Measurements from ENCODE around the gene CASP12.

CASP12 gene

GRCh38 chr11:104916442-104916841 lies 18.2 kb upstream of the CASP12 start:
- H3K9me3 ChIP-seq (ENCODE audit: insufficient read depth, low read depth, low read length) = no peaks in the 10 kb centered on the region
- no peaks in the 10 kb centered on the region for H3K4me1 ChIP-seq (ENCODE audit: insufficient read depth, low read length)
- H3K9ac ChIP-seq (ENCODE audit: low read depth, low read length) = no peak overlapping the region
- H3K27ac ChIP-seq (ENCODE audit: low read length) = no peak overlapping the region
- no peaks in the 10 kb centered on the region for H3K36me3 ChIP-seq (ENCODE audit: insufficient read depth, low read depth, low read length)
- no peaks in the 10 kb centered on the region for H3K27me3 ChIP-seq (ENCODE audit: insufficient read depth, low read length)
- H3K4me3 ChIP-seq (ENCODE audit: low read length) = no peak overlapping the region

GRCh38 chr11:104912102-104912501 lies 13.8 kb upstream of the CASP12 start:
- Histone ChIP-seq H3K9ac (ENCODE audit: low read depth, low read length) (no peak overlapping the region), H3K27ac (ENCODE audit: low read length) (no peak overlapping the region), H3K4me3 (ENCODE audit: low read length) (no peak overlapping the region), H3K9me3 (ENCODE audit: insufficient read depth, low read depth, low read length) (no peaks in the 10 kb centered on the region), H3K36me3 (ENCODE audit: insufficient read depth, low read depth, low read length) (no peaks in the 10 kb centered on the region), H3K4me1 (ENCODE audit: insufficient read depth, low read length) (no peaks in the 10 kb centered on the region), H3K27me3 (ENCODE audit: insufficient read depth, low read length) (no peaks in the 10 kb centered on the region)

GRCh38 chr11:104908186-104908531 lies 9.9 kb upstream of the CASP12 start:
- Histone ChIP-seq H3K9ac (ENCODE audit: low read depth, low read length) (no peak overlapping the region), H3K27ac (ENCODE audit: low read length) (no peak overlapping the region), H3K4me3 (ENCODE audit: low read length) (no peak overlapping the region), H3K9me3 (ENCODE audit: insufficient read depth, low read depth, low read length) (no peaks in the 10 kb centered on the region; the same call in 1 of the 2 replicates), H3K36me3 (ENCODE audit: insufficient read depth, low read depth, low read length) (no peaks in the 10 kb centered on the region), H3K4me1 (ENCODE audit: insufficient read depth, low read length) (no peaks in the 10 kb centered on the region), H3K27me3 (ENCODE audit: insufficient read depth, low read length) (no peaks in the 10 kb centered on the region)

- Histone ChIP-seq H3K9ac (ENCODE audit: low read depth, low read length) (no peak overlapping the region), H3K4me3 (ENCODE audit: low read length) (no peak overlapping the region), H3K9me3 (ENCODE audit: insufficient read depth, low read depth, low read length) (no peaks in the 10 kb centered on the region; the same call in 1 of the 2 replicates), H3K27me3 (ENCODE audit: insufficient read depth, low read length) (no peaks in the 10 kb centered on the region), H3K4me1 (ENCODE audit: insufficient read depth, low read length) (no peaks in the 10 kb centered on the region), H3K36me3 (ENCODE audit: insufficient read depth, low read depth, low read length) (no peaks in the 10 kb centered on the region), H3K27ac (ENCODE audit: low read length) (no peak overlapping the region)
Measured at GRCh38 chr11:104907521-104908185, 9.4 kb upstream of the CASP12 start.

GRCh38 chr11:104905271-104905670 lies 7.0 kb upstream of the CASP12 start:
- Histone ChIP-seq H3K4me3 (ENCODE audit: low read length) (no peak overlapping the region), H3K9ac (ENCODE audit: low read depth, low read length) (no peak overlapping the region), H3K9me3 (ENCODE audit: insufficient read depth, low read depth, low read length) (no peaks in the 10 kb centered on the region; the same call in 1 of the 2 replicates), H3K4me1 (ENCODE audit: insufficient read depth, low read length) (no peaks in the 10 kb centered on the region), H3K27me3 (ENCODE audit: insufficient read depth, low read length) (no peaks in the 10 kb centered on the region), H3K27ac (ENCODE audit: low read length) (no peak overlapping the region), H3K36me3 (ENCODE audit: insufficient read depth, low read depth, low read length) (no peaks in the 10 kb centered on the region)

- no peaks in the 10 kb centered on the region for H3K27me3 ChIP-seq (ENCODE audit: insufficient read depth, low read length)
- H3K9ac ChIP-seq (ENCODE audit: low read depth, low read length) = no peak overlapping the region
- no peak overlapping the region for H3K27ac ChIP-seq (ENCODE audit: low read length)
- no peaks in the 10 kb centered on the region for H3K36me3 ChIP-seq (ENCODE audit: insufficient read depth, low read depth, low read length)
- H3K4me1 ChIP-seq (ENCODE audit: insufficient read depth, low read length) = peaks cover 8% of the 10 kb centered on the region; the same call in 1 of the 2 replicates
- no peak overlapping the region for H3K4me3 ChIP-seq (ENCODE audit: low read length)
- no peaks in the 10 kb centered on the region for H3K9me3 ChIP-seq (ENCODE audit: insufficient read depth, low read depth, low read length)
Measured at GRCh38 chr11:104899226-104899625, 966 bp upstream of the CASP12 start.

GRCh38 chr11:104898685-104899013 lies 389 bp upstream of the CASP12 start:
- H3K27me3 ChIP-seq (ENCODE audit: insufficient read depth, low read length) = no peaks in the 10 kb centered on the region
- no peak overlapping the region for H3K4me3 ChIP-seq (ENCODE audit: low read length)
- H3K36me3 ChIP-seq (ENCODE audit: insufficient read depth, low read depth, low read length) = no peaks in the 10 kb centered on the region
- no peak overlapping the region for H3K9ac ChIP-seq (ENCODE audit: low read depth, low read length)
- H3K27ac ChIP-seq (ENCODE audit: low read length) = no peak overlapping the region
- no peaks in the 10 kb centered on the region for H3K9me3 ChIP-seq (ENCODE audit: insufficient read depth, low read depth, low read length)
- peaks cover 8% of the 10 kb centered on the region; the same call in 1 of the 2 replicates for H3K4me1 ChIP-seq (ENCODE audit: insufficient read depth, low read length)

GRCh38 chr11:104895634-104896033 lies 2.6 kb downstream of the CASP12 start:
- Histone ChIP-seq H3K27ac (ENCODE audit: low read length) (no peak overlapping the region), H3K4me1 (ENCODE audit: insufficient read depth, low read length) (peaks cover 8% of the 10 kb centered on the region; the same call in 1 of the 2 replicates), H3K9ac (ENCODE audit: low read depth, low read length) (no peak overlapping the region), H3K9me3 (ENCODE audit: insufficient read depth, low read depth, low read length) (no peaks in the 10 kb centered on the region), H3K36me3 (ENCODE audit: insufficient read depth, low read depth, low read length) (no peaks in the 10 kb centered on the region), H3K27me3 (ENCODE audit: insufficient read depth, low read length) (no peaks in the 10 kb centered on the region), H3K4me3 (ENCODE audit: low read length) (no peak overlapping the region)

GRCh38 chr11:104893876-104894275 lies 4.4 kb downstream of the CASP12 start:
- H3K4me3 ChIP-seq (ENCODE audit: low read length) = no peak overlapping the region
- H3K9ac ChIP-seq (ENCODE audit: low read depth, low read length) = no peak overlapping the region
- no peaks in the 10 kb centered on the region for H3K27me3 ChIP-seq (ENCODE audit: insufficient read depth, low read length)
- H3K4me1 ChIP-seq (ENCODE audit: insufficient read depth, low read length) = peaks cover 8% of the 10 kb centered on the region; the same call in 1 of the 2 replicates
- H3K27ac ChIP-seq (ENCODE audit: low read length) = no peak overlapping the region
- H3K36me3 ChIP-seq (ENCODE audit: insufficient read depth, low read depth, low read length) = no peaks in the 10 kb centered on the region
- no peaks in the 10 kb centered on the region for H3K9me3 ChIP-seq (ENCODE audit: insufficient read depth, low read depth, low read length)

- H3K4me3 ChIP-seq (ENCODE audit: low read length) = no peak overlapping the region
- no peaks in the 10 kb centered on the region for H3K9me3 ChIP-seq (ENCODE audit: insufficient read depth, low read depth, low read length)
- H3K9ac ChIP-seq (ENCODE audit: low read depth, low read length) = no peak overlapping the region
- peaks cover 8% of the 10 kb centered on the region; the same call in 1 of the 2 replicates for H3K4me1 ChIP-seq (ENCODE audit: insufficient read depth, low read length)
- H3K36me3 ChIP-seq (ENCODE audit: insufficient read depth, low read depth, low read length) = no peaks in the 10 kb centered on the region
- H3K27me3 ChIP-seq (ENCODE audit: insufficient read depth, low read length) = no peaks in the 10 kb centered on the region
- no peak overlapping the region for H3K27ac ChIP-seq (ENCODE audit: low read length)
Measured at GRCh38 chr11:104892723-104893511, 5.3 kb downstream of the CASP12 start.

- no peak overlapping the region for H3K27ac ChIP-seq (ENCODE audit: low read length)
- no peak overlapping the region for H3K9ac ChIP-seq (ENCODE audit: low read depth, low read length)
- H3K36me3 ChIP-seq (ENCODE audit: insufficient read depth, low read depth, low read length) = no peaks in the 10 kb centered on the region
- H3K27me3 ChIP-seq (ENCODE audit: insufficient read depth, low read length) = no peaks in the 10 kb centered on the region
- H3K4me1 ChIP-seq (ENCODE audit: insufficient read depth, low read length) = peaks cover 8% of the 10 kb centered on the region; the same call in 1 of the 2 replicates
- no peak overlapping the region for H3K4me3 ChIP-seq (ENCODE audit: low read length)
- no peaks in the 10 kb centered on the region for H3K9me3 ChIP-seq (ENCODE audit: insufficient read depth, low read depth, low read length)
Measured at GRCh38 chr11:104891135-104891534, 7.1 kb downstream of the CASP12 start.

GRCh38 chr11:104883342-104883741 lies 14.9 kb downstream of the CASP12 start:
- H3K27ac ChIP-seq (ENCODE audit: low read length) = no peak overlapping the region
- no peaks in the 10 kb centered on the region for H3K4me1 ChIP-seq (ENCODE audit: insufficient read depth, low read length)
- no peaks in the 10 kb centered on the region for H3K9me3 ChIP-seq (ENCODE audit: insufficient read depth, low read depth, low read length)
- no peaks in the 10 kb centered on the region for H3K27me3 ChIP-seq (ENCODE audit: insufficient read depth, low read length)
- H3K36me3 ChIP-seq (ENCODE audit: insufficient read depth, low read depth, low read length) = no peaks in the 10 kb centered on the region
- no peak overlapping the region for H3K4me3 ChIP-seq (ENCODE audit: low read length)
- H3K9ac ChIP-seq (ENCODE audit: low read depth, low read length) = no peak overlapping the region

All from iPS-20b (cell line).